ENCODE data around the gene ALPK3. TPM values are rescaled to one million over a fixed set of nuclear protein-coding genes. Genes with fewer than 3 reads are reported as not detected.
A peak's percentile ranks its signal among the peaks of the same experiment; 100 is the strongest.

The ALPK3 gene
- total and polyA plus RNA-seq, 9 of the 15 experiments (the other 6 are each of a cell fraction or from before 2014, with no cell fraction given) = 0.04 to 1.0 (median 0.07) TPM; not detected in 2

GRCh38 chr15:84835661-84836337 lies 18.6 kb downstream of the ALPK3 start (continued):
- TF ChIP-seq PREB (CRISPR knock-in tag; IDR thresholded peaks at IDR 0.05) (no peak), COPS2 (conservative IDR thresholded peaks at IDR 0.05) (no peak)

- FAIRE-seq (no peak), ATAC-seq (no peak), DNase-seq (ENCODE audit: extremely low read depth in 1 of 4, low spot score in 3 of 4) (no peak)
- H3K4me2 ChIP-seq (ENCODE audit: insufficient read depth, low read length) = no peak overlapping the region
- H3K27ac ChIP-seq (ENCODE audit: extremely low read depth, low read depth, low read length) = no peak overlapping the region
- no peak overlapping the region for H2AFZ ChIP-seq (ENCODE audit: low read depth, low read length)
- H3K4me3 ChIP-seq = no peak overlapping the region
- TF ChIP-seq ZNF785 (CRISPR knock-in tag; IDR thresholded peaks at IDR 0.05) (no peak), ZBTB33 (CRISPR knock-in tag; IDR thresholded peaks at IDR 0.05) (no peak), SPI1 (IDR thresholded peaks at IDR 0.05; ENCODE audit: borderline replicate concordance, low read depth, low read length) (peak; percentile 29; the same call in 1 of the 2 replicates), ZNF592 (IDR thresholded peaks at IDR 0.05) (no peak), ZNF766 (CRISPR knock-in tag; conservative IDR thresholded peaks at IDR 0.05) (no peak), KAT2B (IDR thresholded peaks at IDR 0.05; ENCODE audit: low read depth, low read length) (no peak), C11orf30 (IDR thresholded peaks at IDR 0.05; ENCODE audit: low read depth) (no peak)
- BruUV-seq (replicated peaks) = no TSS peak
- 10% methylated on average over 1 of the region's 1 CpG for WGBS (ENCODE audit: insufficient coverage, low coverage, missing lambda C conversion rate)
- in situ Hi-C loops (cut with MboI) (loop anchor here (5.0 kb wide), 1 partner anchor 85 kb away; no protein-coding TSS in a partner anchor), intact Hi-C loops (cut with micrococcal nuclease) (no loop called here)
- H3K9me3 ChIP-seq (replicated peaks; ENCODE audit: control insufficient read depth, insufficient read depth, low read depth, low read length) = no peaks in the 10 kb centered on the region
- no peaks in the 10 kb centered on the region for H3K79me2 ChIP-seq (ENCODE audit: control insufficient read depth, insufficient read depth, low read length)
- no peak overlapping the region for H3K9ac ChIP-seq (ENCODE audit: insufficient read depth in 1 of 2, low read depth in 2 of 2, low read length in 2 of 2)
- ChIA-PET POLR2A (interaction anchor here (0.5 to 3.5 kb wide), 3 partner anchors 9 to 242 kb away, joined by 3 to 12 read pairs (median 4); no protein-coding TSS in a partner anchor), CTCF (ENCODE audit: low intra/inter-chr PET ratio) (no interaction called here)
- no peaks in the 10 kb centered on the region for H4K20me1 ChIP-seq (replicated peaks; ENCODE audit: control insufficient read depth, insufficient read depth, low read length)
- H3K9me1 ChIP-seq (ENCODE audit: control insufficient read depth, insufficient read depth, low read length) = no peaks in the 10 kb centered on the region
- peaks cover 0 to 4% of the 10 kb centered on the region in 2 experiments; a peak in 2 of 5 replicates for H3K27me3 ChIP-seq (ENCODE audit: control insufficient read depth in 2 of 2, insufficient read depth in 2 of 2, low read length in 2 of 2)
- peaks cover 16 to 24% of the 10 kb centered on the region in 2 experiments; a peak in 4 of 5 replicates for H3K4me1 ChIP-seq (replicated peaks in 1 of 2; ENCODE audit: control insufficient read depth in 2 of 2, insufficient read depth in 2 of 2, low read length in 2 of 2)
- H3K36me3 ChIP-seq (ENCODE audit: control insufficient read depth, insufficient read depth, low read length) = no peaks in the 10 kb centered on the region
Observed at GRCh38 chr15:84836844-84837243, 19.7 kb downstream of the ALPK3 start.

Data from K562 (cell line).